Measurements from ENCODE around the gene UBE2K.
A peak's percentile ranks its signal among the peaks of the same experiment; 100 is the strongest.
"Not testable (repeated sequence)": the region's sequence is repeated elsewhere in the genome, so short reads cannot be mapped to it uniquely, and the experiment has no call there.

The UBE2K gene, protein sequence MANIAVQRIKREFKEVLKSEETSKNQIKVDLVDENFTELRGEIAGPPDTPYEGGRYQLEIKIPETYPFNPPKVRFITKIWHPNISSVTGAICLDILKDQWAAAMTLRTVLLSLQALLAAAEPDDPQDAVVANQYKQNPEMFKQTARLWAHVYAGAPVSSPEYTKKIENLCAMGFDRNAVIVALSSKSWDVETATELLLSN

DNA sequence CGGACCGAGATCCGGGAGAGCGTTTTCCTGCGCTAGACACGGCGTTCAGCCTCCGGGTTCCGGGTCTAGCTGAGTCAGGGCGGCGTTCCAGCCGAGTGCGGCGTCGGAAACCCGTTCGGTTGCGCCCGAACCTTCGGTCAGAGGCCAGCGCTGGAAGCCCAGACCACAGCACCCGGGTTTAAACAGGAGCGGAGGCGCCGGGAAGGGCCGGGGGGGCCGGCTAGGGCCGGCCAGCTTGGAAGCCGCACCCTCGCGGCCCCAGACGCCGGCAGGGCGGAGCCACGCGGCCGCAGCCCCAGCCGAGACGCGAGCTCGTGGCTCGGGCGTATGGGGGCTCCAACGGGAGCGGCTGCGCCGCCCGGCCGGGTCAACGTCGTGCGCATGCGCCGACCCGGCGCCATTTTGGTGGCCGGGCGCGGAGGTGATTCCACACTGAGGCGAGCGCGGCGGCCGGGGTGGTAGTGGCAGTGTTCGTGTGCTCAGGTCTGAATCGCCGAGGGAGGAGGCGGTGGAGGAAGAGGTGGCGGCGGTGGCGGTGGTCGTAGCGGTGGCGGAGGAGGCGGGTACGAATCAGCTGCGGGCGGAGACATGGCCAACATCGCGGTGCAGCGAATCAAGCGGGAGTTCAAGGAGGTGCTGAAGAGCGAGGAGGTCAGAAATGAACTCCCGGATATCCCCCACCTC is at the start of gene UBE2K:
TSS of gene UBE2K (plus strand) at position 397 of the 684 bp plus-strand sequence. CDS start at position 589, 192 bp downstream.
- DNase-seq (ENCODE audit: low read depth in 2 of 3, low spot score in 1 of 3): peak; percentile 70 to 84 (median 79)

- no peak for DNase-seq (ENCODE audit: low read depth in 2 of 3, low spot score in 1 of 3)
Observed at GRCh38 chr4:39648213-39648612, 49.7 kb upstream of the UBE2K start.

GRCh38 chr4:39648827-39649558 is 48.9 kb upstream of the UBE2K start:
- DNase-seq (ENCODE audit: low read depth in 2 of 3, low spot score in 1 of 3): no peak

DNA sequence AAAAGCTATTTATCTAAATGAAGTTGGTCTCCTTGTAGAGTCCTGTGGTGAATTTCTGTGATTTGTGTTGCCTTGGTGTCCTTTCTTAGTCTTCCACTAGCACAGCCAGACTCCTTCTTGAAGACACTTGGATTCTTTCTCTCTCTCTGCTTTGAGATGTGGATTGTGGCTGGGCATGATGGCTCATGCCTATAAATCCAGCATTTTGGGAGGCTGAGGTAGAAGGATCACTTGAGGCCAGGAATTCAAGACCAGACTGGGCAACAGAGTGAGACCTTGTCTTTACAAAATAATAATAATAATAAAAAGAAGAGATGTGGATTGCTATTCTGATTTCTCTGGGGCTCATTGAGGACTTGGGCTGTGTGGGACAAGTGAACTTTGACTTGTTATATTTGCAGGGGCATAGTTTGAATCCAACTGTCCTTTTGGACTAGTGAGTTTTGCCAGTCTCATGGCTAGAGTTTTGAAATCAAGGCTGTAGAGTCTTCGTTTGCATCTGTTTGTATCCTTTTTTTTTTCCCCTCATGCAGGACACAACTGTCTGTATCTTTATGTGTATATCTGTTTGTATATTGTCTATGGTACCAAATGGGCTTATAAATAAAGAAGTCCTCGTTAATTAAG is 48.2 kb upstream of the UBE2K start:
- no peak for DNase-seq (ENCODE audit: low read depth in 2 of 3, low spot score in 1 of 3)

- not testable (repeated sequence) for DNase-seq (ENCODE audit: low read depth in 2 of 3, low spot score in 1 of 3)
Observed at GRCh38 chr4:39651586-39651985, 46.4 kb upstream of the UBE2K start.

- no peak for DNase-seq (ENCODE audit: low read depth in 2 of 3, low spot score in 1 of 3)
Observed at GRCh38 chr4:39655211-39655610, 42.7 kb upstream of the UBE2K start.

- no peak for DNase-seq (ENCODE audit: low read depth in 2 of 3, low spot score in 1 of 3)
Observed at GRCh38 chr4:39655876-39656275, 42.1 kb upstream of the UBE2K start.

- DNase-seq (ENCODE audit: low read depth in 2 of 3, low spot score in 1 of 3): not testable (repeated sequence)
Observed at GRCh38 chr4:39656638-39657037, 41.3 kb upstream of the UBE2K start.

DNA sequence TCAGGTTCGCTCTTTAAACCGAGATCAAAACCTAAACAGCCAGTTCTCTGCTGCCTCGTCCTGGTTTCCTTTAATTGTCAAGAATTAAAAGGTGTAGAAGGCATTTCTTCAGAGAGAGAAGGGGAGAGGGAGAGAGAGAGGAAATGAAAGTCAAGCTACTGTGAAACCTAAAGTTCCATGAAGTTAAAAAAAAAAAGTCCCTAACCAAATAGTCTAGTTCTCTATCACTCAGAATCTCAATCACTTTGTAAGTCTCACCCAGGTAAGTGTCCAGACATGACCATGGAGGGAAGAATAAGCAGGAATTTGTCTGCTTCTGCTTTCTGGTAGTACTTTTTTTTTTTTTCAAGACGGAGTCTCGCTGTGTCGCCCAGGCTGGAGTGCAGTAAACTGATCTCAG is 40.5 kb upstream of the UBE2K start:
- no peak for DNase-seq (ENCODE audit: low read depth in 2 of 3, low spot score in 1 of 3)

- no peak for DNase-seq (ENCODE audit: low read depth in 2 of 3, low spot score in 1 of 3)
Observed at GRCh38 chr4:39658756-39659155, 39.2 kb upstream of the UBE2K start.

DNA sequence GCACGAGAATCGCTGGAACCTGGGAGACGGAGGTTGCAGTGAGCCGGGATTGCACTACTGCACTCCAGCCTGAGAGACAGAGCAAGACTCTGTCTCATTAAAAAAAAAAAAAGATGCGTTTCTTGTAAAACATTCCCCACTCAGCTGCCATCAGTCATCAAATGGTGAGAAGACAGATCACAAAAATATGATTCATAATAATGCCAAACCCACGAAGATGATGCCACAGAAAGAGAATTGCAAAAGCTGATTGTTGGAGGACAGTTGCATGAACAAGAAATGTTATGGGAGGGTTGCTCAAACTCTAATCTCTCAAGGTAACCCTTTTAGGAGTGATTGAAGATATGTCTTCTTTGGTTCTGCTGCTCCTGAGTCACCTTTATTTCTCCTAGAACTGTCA is 37.9 kb upstream of the UBE2K start:
- DNase-seq (ENCODE audit: low read depth in 2 of 3, low spot score in 1 of 3): no peak

DNA sequence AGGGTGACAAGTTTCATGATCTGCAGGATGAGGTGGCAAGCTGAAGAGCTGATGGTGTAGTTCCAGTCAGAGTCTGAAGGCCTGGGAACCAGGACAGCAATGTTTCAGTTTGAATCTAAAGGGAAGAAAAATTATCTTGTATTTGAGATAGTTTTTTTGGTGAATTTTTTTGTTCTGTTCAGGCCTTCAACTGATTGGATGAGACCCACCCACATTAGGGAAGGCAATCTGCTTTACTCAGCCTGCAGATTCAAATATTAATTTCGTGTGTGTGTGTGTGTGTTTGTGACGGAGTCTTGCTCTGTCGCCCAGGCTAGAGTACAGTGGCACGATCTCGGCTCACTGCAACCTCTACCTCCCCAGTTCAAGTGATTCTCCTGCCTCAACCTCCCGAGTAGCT is 37.2 kb upstream of the UBE2K start:
- no peak for DNase-seq (ENCODE audit: low read depth in 2 of 3, low spot score in 1 of 3)

GRCh38 chr4:39662683-39663082 is 35.3 kb upstream of the UBE2K start:
- no peak for DNase-seq (ENCODE audit: low read depth in 2 of 3, low spot score in 1 of 3)

DNA sequence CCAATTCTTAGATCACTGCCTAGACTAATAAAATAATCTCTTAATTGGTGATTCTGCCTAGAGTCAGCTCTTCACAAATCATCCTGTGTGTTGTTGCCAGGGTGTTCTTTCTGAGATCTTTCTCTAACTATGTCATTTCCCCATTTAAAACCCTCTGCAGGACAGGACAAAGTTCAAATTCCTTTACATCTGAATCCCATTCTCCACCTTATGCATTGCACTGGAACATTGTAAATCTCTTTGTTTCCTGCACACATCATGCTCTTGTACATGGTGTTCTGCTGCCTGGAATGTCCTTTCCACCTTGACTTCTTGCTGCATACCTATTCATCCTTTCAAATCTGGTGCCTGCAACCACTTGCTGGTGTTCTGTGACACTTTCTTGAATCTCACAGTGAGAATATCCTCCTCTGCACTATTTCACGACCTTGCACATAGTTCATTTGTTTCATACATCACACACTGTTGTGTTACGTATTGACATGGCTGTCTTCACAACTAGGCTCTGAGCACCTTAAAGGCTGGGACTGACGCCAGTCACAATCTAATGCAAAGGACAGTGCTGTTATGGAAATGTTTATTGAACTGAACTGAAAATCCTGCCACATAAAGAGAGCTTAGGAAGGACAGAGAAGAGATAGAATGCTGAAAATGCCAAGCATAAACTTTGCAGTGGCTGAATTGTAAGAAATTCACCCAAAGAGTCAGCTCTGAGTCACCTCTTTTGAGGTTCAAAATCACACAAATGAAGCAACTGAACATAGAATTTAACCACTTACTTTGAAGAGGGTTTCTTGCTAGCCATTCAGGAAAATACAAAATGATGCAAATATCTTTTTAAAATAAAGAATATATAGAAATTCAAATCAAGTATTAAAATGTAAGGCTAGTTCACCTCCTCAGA is 32.9 kb upstream of the UBE2K start:
- no peak for DNase-seq (ENCODE audit: low read depth in 2 of 3, low spot score in 1 of 3)

- no peak for DNase-seq (ENCODE audit: low read depth in 2 of 3, low spot score in 1 of 3)
Observed at GRCh38 chr4:39667706-39668105, 30.2 kb upstream of the UBE2K start.

DNA sequence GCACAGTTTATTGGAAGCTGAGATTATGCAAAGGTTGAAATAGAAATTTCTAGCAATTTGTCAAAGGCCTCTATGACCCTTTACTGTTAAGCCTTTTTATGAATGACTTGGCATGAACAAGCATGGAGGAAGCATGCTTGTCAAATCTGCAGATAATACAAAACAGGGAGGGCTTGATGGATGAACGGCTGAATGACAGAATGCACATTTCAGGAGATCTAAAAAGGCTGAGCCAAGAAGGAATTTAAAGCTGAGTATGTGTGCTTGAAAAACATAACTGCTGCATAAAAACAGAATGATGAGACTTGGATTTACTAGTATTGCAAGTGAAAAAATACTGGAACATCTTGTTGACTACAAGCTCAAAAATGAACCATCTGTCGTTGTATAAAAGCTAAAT is 29.0 kb upstream of the UBE2K start:
- DNase-seq (ENCODE audit: low read depth in 2 of 3, low spot score in 1 of 3): no peak

DNA sequence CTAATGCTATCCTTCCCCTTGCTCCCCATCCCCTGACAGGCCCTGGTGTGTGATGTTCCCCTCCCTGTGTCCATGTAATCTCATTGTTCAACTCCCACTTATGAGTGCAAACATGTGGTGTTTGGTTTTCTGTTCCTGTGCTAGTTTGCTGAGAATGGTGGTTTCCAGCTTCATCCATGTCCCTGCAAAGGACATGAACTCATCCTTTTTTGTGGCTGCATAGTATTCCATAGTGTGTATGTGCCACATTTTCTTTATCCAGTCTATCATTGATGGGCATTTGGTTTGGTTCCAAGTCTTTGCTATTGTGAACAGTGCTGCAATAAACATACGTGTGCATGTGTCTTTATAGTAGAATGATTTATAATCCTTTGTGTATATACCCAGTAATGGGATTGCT is 27.6 kb upstream of the UBE2K start:
- not testable (repeated sequence) for DNase-seq (ENCODE audit: low read depth in 2 of 3, low spot score in 1 of 3)

DNA sequence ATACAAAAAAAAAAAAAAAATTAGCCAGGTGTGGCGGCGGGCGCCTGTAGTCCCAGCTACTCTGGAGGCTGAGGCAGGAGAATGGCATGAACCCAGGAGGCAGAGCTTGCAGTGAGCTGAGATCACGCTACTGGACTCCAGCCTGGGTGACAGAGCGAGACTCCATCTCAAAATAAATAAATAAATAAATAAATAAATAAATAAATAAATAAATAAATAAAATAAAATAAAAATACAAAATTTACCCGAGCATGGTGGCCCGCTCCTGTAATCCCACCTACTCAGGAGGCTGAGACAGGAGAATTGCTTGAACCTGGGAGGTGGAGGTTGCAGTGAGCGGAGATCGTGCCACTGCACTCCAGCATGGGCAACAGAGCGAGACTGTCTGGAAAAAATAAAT is 22.3 kb upstream of the UBE2K start:
- not testable (repeated sequence) for DNase-seq (ENCODE audit: low read depth in 2 of 3, low spot score in 1 of 3)

DNA sequence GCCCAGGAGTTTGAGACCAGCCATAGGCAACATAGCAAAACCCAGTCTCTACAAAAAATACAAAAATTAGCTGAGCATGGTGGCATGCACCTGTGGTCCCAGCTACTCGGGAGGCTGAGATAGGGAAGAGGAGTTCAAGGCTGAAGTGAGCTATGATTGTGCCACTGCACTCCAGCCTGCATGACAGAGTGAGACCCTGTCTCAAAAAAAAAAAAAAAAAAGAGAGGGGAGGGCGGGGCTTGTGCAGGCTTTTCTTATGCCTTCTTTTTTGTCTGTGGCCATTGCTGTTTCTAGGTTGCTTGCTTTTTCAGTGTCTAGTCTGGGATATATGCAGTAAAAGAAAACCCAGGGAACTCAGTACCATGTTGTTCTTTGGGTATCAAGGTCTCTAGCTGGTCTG is 16.9 kb upstream of the UBE2K start:
- not testable (repeated sequence) for DNase-seq (ENCODE audit: low read depth in 2 of 3, low spot score in 1 of 3)

- no peak for DNase-seq (ENCODE audit: low read depth in 2 of 3, low spot score in 1 of 3)
Observed at GRCh38 chr4:39682138-39682537, 15.8 kb upstream of the UBE2K start.

DNA sequence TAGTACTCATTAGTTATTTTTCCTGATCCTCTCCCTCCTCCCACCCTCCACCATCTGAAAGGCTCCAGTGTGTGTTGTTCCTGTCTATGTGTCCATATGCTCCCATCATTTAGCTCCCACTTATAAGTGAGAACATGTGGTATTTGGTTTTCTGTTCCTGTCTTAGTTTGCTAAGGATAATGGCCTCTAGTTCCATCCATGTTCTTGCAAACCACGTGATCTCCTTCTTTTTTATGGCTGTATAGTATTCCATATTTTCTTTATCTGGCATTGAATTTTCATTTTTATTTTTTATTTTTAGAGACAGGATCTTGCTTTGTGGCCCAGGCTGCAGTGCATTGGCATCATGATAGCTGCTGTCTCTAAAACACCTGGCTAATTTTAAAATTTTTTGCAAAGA is 11.9 kb upstream of the UBE2K start:
- DNase-seq (ENCODE audit: low read depth in 2 of 3, low spot score in 1 of 3): no peak
